ENCODE measurements around the gene CMBL. TPM values are rescaled to one million over a fixed set of nuclear protein-coding genes. Genes with fewer than 3 reads are reported as not detected.
"Not testable (repeated sequence)": the region's sequence is repeated elsewhere in the genome, so short reads cannot be mapped to it uniquely, and the experiment has no call there.

Gene CMBL
- total RNA-seq, 1 donor from 2014 or later: 17.3 TPM

DNA sequence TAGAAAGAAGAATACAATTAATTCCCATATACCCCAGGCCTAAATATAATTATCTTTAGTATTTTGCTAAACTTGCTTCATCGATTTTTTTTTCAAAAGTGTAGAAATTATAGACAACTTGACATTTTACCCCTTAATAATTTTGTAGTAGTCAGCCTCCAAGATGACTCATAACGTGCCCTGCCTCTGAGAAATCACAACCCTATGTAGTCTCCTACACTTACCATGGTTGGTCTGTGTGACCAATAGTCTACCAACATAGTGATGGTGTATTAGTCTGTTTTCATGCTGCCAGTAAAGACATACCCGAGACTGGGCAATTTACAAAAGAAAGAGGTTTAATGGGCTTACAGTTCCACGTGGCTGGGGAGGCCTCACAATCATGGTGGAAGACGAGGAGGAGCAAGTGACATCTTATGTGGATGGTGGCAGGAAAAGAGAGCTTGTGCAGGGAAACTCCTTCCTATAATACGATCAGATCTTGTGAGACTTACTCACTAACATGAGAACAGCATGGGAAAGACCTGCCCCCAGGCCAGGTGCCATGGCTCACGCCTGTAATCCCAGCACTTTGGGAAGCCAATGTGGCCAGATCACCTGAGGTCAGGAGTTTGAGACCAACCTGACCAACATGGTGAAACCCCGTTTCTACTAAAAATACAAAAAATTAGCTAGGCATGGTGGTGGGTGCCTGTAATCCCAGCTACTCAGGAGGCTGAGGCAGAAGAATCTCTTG lies 3.3 kb upstream of the CMBL start:
- DNase-seq (ENCODE audit: low spot score): not testable (repeated sequence)

DNA sequence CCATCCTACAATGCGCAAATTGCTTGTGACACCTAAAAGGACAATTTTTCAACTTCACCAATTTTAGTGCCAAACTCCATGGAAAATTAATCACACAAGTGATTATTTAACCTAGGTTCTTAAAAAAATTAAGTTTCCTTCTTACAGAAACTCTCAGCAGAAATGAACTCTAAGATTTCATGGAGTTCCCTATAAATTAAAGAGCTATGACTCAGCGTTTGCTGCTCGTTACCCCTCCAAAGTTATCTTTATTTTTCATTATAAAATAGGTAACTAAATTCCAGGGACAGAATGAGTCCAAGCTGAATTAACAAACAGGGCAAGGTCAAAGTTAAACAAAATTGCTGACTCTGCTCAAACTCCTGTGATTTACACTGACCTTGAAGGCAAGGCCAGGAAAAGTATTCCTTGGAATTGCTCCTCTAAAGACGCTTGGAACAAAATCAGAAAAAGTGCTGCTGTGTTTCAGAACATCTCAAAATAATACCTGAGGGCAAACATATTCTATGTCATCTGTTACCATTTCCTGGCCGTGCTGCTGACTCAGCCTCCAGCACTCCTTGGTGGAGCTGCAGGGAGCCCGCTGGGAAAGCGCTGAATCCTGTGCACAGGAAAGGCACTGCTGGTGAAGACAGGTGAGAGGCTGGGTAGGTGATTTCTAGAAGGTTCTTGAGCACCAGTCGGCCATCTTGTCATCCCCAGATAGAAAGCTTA lies 2.5 kb upstream of the CMBL start:
- no peak for DNase-seq (ENCODE audit: low spot score)

DNA sequence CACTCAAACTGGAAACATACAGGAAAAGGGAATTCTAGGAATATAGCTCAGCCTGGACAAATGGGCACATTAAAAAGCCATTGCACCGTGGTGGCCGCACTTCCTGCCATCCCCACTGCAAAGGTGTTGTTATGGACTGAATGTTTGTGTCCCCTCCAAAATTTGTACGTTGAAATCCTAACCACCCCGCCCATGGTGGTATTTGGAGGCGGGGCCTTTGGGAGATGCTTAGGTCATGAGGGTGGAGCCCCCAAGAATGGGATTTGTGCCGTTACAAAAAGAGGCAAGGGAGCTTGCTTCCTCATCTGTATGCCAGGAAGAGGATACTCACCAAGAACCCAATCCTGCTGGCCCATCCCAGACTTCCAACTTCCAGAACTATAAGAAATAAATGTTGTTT lies 1.1 kb upstream of the CMBL start:
- DNase-seq (ENCODE audit: low spot score): no peak

DNA sequence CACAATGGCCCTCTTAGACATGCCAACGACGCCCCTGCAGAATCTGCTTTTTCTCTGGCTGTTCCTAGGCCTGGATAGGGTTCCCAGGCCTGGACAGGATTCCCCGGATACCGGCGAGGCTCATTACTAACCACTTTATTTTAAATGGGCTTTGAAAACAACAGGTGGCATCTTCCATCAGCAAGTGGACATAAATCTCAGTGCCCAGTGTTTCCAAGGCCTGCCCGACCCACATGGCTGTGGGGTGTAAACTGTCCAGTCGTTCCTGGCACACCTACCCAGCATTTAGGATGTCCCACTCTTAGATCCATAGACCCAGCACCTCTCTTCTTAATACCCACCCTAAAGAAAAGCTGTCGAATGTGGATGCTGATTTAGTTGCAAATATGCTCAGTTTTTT lies 896 bp downstream of the CMBL start:
- no peak for DNase-seq (ENCODE audit: low spot score)

DNA sequence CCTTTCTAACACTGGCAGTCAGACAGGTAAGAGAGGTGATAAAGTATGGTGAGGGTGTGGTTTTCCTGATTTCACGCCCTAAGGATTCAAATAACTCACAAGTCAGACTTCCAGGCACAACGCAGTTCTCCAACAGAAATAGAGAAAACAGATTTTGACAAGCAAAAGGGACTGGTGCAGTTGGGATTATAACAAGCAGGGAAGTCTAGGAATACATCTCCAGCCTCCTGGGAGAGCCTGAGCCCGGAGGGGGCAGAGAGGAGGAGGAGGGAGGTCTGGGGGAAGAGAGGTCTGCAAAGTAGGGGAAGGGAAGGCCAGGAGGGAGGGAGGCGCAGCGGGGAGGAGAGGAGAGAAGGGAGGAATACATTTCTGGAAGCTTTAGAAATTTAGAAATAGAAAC lies 1.6 kb downstream of the CMBL start:
- DNase-seq (ENCODE audit: low spot score): no peak

DNA sequence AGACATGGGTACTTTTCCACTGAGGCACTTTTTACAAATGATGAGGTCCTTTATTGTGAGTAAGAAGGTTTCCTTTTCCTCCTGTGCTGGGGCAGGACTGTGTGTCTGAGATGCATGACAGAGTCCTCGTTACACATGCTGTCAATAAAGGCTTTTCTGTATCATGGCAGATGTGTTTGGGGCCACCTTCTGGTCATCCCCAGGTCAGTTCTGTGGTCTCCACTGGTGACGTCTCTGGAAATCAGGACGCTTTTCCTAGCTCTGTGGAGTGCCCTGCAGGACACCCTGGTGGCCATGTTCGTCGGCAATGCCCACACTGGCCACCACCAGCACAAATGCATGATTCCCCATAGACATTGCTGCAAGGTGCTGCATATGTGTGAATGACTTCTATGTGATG lies 2.8 kb downstream of the CMBL start:
- no peak for DNase-seq (ENCODE audit: low spot score)

DNA sequence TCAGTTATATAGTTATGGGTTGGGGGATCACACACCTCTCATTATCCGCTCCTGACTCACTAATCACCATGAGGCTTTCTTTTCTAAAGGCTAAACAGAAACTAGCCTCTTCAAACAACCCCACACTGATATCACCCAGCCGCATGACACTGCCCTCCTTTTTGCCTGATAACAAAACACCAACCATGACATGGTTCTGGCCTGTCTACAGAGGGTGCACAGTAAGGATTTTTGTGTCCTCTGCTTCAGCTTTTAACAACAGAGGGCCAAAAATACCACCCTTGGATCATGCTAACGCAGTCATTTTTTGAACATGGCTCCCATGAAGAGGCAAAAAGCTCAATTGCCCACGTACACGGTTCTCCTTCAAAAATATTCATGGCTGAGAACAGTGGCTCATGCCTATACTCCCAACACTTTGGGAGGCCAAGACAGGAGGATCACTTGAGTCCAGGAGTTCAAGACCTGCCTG lies 4.0 kb downstream of the CMBL start:
- no peak for DNase-seq (ENCODE audit: low spot score)

DNA sequence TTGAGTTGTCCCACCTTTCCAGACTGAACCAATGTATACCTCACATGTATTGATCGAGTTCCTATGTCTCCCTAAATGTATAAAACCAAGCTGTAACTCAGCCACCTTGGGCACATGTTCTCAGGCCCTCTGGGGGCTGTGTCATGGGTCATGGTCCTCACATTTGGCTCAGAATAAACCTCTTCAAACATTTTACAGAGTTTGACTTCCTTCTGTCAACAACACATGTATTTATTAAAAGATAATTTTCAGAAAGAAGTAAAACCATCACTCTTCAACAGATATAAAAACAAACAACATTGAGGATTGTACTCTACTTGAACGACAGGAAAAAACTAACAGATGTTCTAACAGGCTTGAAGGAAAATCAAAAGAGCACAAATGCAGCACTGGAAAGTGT lies 4.5 kb downstream of the CMBL start:
- no peak for DNase-seq (ENCODE audit: low spot score)

DNA sequence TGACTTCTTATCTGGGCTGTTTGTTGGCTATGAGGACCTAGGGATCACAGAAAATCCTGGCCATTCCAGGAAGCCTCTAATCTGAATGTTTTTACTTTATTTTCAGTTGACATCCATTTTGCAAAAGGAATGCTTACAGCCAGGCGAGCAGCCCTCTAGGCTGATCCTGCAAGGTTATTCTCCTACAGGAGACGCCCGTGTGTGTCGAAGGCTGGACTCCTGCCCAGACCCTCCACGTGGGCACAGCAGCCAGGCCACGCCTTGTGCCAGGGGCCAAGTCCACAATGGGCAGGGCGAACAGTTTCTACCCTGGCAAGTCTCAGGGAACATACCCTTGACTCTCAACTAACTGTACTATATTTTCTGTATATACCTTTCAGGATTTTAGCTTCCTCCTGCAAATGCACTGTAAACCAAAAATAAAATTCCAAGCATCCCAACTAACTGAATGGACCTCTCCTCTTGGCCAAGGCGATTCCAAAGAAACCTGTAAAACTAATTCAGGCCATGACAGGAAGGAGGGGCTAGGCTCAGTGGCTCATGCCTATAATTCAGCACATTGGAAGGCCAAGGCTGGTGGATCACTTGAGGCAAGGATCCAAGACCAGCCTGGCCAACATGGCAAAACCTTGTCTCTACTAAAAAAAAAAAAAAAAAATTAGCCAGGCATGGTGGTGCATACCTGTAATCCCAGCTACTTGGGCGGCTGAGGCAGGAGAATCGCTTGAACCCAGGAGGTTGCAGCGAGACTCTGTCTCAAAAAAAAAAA lies 5.7 kb downstream of the CMBL start:
- no peak for DNase-seq (ENCODE audit: low spot score)

DNA sequence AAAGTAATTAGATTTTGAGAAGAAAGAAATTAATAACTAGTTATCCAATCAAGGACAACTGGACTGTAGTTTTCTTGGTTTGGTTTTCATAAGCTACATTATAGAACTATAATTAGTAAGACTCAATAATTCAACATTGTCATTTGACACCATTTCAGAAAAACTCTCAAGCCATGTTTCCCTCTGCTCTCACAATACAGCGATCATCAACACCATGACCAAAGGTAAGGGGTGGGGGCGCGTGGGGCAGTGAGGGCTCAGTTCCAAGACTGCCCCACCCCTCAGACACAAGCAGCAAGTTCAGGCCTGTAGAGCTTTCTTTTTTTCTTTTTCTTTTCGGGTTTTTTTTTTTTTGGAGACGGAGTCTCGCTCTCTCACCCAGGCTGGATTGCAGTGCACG lies 6.4 kb downstream of the CMBL start:
- no peak for DNase-seq (ENCODE audit: low spot score)

DNA sequence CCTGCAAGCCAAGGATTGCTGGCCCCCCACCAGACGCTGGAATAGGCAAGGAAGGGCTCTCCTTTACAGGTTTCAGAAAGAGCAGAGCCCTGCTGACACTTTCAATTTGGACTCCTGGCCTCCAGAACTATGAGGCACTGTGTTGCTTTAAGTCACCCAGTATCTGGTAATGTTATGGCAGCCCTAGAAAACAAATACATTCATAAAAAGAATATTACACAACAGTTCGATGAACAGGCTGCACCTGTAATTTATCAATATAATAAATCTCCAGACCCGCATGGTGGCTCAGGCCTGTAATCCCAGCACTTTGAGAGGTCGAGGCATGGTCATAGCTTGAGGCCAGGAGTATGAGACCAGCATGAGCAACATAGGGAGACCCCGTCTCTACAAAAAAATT lies 7.5 kb downstream of the CMBL start:
- no peak for DNase-seq (ENCODE audit: low spot score)

DNA sequence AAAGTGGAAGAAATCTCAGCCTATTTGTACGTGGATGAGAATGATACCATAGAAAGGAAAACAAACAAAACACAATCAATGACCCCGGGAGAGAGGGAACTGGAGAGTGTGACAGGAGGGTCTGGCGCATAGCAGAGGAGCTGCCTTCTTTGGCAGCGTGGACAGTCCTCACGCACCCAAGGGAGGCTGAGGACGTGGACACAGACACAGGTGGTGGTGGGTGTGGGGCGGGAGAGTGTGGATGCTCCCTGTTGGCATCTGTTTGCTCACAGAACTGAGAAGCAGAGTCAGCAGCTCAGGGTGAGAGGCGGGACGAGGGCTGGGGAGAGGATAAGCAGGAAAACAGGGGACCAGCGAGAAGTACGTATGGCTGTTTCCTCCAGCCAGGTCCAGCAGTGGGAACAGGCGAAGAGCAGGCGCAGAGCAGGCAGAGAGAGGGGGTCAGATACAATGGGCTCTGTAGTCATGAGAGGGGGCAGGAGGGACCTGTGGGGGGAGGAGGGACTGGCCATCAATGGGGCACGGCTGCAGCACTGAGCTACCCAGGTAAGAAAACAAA lies 10.0 kb downstream of the CMBL start:
- no peak for DNase-seq (ENCODE audit: low spot score)

DNA sequence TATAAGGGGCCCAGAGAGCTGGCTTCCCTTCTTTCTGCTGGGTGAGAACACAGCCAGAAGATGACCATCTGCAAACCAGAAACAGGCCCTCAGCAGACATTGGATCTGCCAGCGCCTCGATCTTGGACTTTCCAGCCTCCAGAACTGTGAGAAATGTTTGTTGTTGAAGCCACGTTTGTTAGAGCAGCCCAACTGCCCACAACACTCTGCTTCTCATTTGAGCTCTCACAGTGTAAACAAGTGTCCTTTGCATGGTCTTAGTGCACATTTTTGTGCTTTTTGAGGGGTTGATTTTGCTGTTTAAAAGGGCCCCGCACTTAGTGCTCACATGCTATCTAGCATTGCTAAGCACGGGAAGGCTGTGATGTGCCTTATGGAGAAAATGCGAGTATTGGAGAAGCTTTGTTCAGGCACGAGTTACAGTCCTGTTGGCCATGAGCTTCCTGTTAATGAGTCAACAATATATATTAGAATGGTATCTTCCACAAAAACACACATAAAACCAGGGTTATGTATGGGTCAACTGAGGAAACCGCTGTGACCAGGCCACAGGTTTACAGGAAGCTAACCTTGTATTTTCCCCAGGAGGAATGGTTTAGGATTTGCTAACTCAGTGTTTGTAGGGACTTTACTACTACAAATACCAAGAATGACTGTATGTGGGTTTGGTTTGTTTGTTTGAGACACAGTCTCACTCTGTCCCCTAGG lies 11.9 kb downstream of the CMBL start:
- DNase-seq (ENCODE audit: low spot score): no peak

DNA sequence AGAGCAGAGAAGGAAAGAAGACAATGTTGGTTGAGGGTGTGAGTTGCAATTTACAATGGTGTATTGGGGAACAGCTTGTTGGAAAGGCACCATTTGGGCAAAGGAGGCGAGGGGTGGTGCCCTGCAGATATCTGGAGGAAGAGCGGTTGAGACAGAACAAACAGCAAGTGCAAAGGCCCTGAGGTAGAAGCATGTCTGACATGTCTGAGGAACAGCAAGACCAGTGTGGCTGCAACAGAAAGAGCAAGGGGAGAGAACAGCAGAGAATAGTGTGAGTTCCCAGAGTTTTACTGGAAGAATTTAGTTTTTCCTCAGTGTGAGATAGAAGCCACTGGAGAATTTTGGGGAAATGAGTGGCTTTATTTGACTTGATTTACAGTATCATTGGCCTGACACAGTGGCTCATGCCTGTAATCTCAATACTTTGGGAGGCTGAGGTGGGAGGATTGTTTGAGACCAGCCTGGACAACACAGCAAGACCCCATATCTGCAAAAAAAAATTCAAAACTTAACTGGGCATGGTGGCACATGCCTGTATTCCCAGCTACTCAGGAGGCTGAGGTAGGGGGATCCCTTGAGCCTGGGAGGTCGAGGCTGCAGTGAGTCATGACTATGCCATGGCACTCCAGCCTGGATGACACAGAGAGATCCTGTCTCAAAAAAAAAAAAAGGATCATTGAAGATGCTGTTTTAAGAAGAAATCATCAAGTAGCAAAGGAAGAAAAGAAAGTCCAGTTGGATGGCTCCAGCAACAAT lies 13.6 kb downstream of the CMBL start:
- no peak for DNase-seq (ENCODE audit: low spot score)

DNA sequence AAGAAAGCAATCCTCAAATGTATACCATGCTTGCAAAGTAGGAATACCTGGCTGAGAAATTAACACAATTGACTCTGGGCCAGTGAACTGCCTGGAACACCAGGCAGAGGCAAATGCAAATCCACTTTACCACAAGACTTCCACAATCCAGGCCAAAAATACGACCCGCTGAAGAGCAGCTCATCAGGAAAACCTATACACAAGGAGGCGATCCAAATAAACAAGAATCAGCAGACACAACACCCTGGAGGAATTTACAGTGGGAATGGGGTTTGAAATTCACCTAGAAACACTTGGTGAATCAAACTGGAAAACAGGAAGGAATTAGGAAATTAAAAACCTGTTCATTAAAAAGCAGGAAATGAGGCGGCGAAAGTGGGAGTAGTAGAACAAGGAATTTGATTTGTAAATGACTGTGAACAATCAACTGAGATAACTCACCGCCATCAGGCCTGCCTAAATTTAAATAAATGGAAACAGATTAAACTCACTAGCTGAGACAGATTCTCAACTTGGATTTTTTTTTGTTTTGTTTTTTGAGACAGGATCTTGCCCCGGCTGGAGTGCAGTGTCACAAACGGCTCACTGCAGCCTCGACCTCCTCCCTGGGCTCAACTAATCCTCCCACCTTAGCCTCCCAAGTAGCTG lies 15.9 kb downstream of the CMBL start:
- DNase-seq (ENCODE audit: low spot score): no peak

DNA sequence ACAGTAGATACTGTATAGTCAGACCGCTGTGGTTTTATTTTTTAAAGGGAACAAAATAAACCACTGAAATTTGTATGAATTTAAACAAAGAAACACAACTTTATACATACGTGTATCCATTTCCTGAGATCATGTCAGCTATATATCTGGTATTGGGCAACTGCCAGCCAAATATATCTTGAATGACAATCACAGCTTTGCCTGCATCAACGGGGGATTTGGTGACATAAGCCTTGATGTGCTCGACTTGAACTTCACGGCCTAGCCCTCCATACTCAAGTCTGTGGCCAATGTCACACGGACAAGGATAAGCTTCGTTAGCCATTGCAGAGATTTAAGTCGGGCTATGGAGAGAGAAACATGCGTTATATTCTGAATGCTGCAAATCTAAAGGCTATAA lies 17.3 kb downstream of the CMBL start:
- no peak for DNase-seq (ENCODE audit: low spot score)

DNA sequence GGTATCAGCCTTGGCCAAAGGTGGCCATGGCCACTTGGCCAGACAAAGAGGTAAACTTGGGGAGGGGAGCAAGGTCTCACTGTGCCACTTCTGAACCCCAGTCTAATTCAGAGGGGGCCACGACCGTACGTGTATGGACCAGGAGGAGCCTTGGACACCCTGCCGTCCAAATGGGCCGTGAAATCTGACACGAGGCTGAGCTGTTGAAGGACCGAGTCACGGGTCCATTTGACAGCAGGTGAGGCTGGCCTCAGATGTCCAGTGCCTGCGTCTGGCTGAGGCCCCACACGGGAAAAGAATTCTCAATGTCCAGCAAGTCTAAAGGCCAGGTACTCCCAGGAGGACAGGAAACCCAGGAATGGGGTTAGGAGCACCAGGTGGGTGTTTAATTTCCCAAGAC lies 17.7 kb downstream of the CMBL start:
- DNase-seq (ENCODE audit: low spot score): no peak

DNA sequence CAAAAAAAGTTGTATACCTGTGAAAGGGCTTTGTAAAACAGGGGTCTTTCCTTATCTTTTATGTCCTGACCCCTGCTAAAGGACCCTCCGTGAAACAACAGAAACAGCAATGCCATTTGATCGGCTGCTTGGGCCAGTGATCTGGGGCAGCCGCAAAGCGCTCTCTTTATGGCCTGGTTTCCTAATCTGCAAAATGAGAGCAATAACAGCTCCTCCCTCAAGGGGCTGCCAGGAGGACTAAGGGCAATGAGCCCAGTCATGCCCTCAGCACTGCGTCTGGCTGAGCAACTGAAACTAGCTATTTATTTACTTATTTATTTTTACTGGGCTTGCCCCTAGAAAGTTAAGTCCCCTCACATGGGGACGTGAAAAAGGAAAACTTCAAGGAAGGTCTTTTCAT lies 18.3 kb downstream of the CMBL start:
- peak; percentile 59 for DNase-seq (ENCODE audit: low spot score)

DNA sequence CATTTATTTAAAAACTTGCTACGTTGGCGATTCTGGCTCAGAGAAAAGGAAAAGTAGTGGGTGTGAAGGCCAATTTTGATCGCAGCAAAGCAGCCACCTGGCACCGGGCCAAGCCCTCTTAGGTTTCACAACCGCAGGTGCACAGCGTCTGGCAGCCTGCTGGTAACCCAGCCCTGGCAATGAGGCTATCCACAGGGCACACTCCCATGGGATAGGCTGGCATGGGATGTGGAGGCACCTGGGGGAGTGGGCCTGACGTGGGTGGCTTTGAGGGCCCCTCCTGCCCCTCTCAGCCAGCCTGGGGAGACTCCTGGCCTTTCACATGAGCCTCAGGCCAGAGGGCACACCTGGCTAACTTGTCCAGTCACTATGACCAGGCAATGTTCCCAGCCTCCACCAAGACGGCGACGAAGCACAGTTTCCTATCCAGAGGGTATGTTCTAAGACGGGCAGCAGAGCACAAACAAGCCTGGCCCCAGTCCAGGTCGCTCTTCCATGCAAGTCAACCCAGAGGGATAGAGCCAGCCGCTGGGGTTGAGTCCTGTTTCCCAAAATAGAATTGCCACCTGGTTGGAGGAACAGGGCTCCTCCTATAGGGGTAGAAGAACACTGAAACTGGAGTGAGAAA lies 19.0 kb downstream of the CMBL start:
- DNase-seq (ENCODE audit: low spot score): peak; percentile 89

DNA sequence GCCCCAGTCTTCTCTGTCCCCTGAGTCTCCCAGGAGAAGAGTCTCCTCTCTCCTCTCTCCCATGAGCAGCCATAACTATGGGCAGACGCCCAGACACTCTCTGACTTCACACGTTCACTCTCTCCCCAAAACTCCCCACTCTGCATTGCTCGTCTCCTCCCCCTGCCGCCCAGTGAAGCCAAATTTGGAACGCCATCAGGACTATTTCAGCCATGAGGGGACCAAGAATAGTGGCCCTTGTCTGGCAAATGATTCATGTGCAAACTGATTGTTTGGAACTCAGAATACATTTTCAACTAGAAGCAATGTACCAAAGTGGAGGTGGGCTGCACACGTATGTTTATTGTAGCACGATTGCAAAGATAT lies 20.9 kb downstream of the CMBL start:
- DNase-seq (ENCODE audit: low spot score): no peak
